Measurements from ENCODE around the gene PRLHR. TPM values are rescaled to one million over a fixed set of nuclear protein-coding genes. Genes with fewer than 3 reads are reported as not detected.

The PRLHR gene
- total RNA-seq, 2 experiments from 2014 or later: not detected

DNA sequence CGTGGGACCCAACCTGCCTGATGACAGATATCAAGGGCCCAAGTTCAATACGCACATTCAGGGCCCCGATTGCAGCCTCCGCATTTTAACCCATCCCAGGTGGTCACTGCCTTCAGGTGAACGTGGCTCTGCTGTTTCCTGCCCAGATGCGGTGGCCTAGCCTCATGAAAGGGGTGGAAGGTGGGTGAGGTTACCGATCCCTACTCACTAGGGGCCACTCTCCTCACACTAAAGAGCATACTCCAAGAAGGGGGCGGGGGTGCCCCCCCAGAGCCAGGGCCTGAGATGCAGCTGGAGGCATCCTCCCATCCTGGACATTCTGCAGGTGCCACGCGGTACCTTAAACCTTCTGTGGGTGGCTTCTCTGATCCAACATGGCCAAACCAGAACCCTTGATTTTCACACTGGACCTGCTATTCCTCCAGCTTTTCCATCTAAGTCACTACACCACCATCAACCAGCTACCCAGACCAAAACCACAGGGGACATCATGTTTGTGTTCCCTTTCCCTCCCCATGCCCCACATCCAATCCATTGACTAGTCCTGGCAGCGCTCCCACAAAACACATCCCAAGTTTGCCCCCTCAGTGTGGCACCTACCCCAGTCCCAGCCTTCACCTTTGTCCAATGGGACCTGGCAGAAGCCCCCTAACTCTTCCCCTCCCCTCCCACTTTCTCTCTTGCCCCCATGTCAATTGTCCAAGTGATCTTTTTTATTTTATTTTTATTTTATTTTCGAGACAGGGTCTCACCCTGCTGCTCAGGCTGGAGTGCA lies 30.0 kb downstream of the PRLHR start:
- no peak for ATAC-seq
- H3K36me3 Mint-ChIP-seq: no peaks in the 10 kb centered on the region
- H3K27me3 Mint-ChIP-seq: peaks cover 17% of the 10 kb centered on the region
- peaks cover 2% of the 10 kb centered on the region for H3K4me1 Mint-ChIP-seq
- CTCF ChIA-PET: interaction anchor here (1.7 kb wide), 1 partner anchor 155 kb away, joined by 7 read pairs; no protein-coding TSS in a partner anchor
- no peak for DNase-seq
- H3K9me3 Mint-ChIP-seq (ENCODE audit: low read depth): no peaks in the 10 kb centered on the region
- no peak overlapping the region for H3K4me3 Mint-ChIP-seq
- no peak overlapping the region for H3K27ac Mint-ChIP-seq

- peaks cover 2% of the 10 kb centered on the region for H3K4me1 Mint-ChIP-seq
- H3K27ac Mint-ChIP-seq: no peak overlapping the region
- H3K4me3 Mint-ChIP-seq: no peak overlapping the region
- no peak for ATAC-seq
- no peaks in the 10 kb centered on the region for H3K36me3 Mint-ChIP-seq
- no peak for DNase-seq
- CTCF ChIA-PET: interaction anchor here (1.7 kb wide), 1 partner anchor 156 kb away, joined by 7 read pairs; no protein-coding TSS in a partner anchor
- H3K9me3 Mint-ChIP-seq (ENCODE audit: low read depth): no peaks in the 10 kb centered on the region
- peaks cover 17% of the 10 kb centered on the region for H3K27me3 Mint-ChIP-seq
Measured at GRCh38 chr10:118564652-118565051, 30.8 kb downstream of the PRLHR start.

DNA sequence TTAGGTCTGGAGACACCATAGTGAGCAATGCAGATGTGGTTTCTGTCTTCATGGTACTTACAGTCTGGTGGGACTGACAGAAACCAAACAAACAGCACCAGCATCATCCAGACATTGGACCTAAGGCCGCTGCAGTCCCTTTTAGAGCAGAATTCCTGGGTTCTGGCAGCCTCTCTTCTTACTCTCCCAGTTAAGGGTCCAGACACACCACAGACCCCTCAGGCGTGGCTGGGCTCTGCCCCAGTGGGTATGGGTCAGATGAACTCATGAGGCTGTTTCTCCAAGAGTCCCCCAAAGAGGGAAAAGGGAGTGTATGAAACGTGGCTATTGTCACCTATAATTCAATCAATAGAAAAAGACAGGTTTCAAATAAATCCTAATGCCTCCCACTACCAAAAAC lies 31.3 kb downstream of the PRLHR start:
- peaks cover 2% of the 10 kb centered on the region for H3K4me1 Mint-ChIP-seq
- DNase-seq: no peak
- H3K27ac Mint-ChIP-seq: no peak overlapping the region
- peaks cover 18% of the 10 kb centered on the region for H3K27me3 Mint-ChIP-seq
- CTCF ChIA-PET: interaction anchor here (1.7 kb wide), 1 partner anchor 156 kb away, joined by 7 read pairs; no protein-coding TSS in a partner anchor
- no peak for ATAC-seq
- H3K4me3 Mint-ChIP-seq: no peak overlapping the region
- no peaks in the 10 kb centered on the region for H3K9me3 Mint-ChIP-seq (ENCODE audit: low read depth)
- no peaks in the 10 kb centered on the region for H3K36me3 Mint-ChIP-seq

DNA sequence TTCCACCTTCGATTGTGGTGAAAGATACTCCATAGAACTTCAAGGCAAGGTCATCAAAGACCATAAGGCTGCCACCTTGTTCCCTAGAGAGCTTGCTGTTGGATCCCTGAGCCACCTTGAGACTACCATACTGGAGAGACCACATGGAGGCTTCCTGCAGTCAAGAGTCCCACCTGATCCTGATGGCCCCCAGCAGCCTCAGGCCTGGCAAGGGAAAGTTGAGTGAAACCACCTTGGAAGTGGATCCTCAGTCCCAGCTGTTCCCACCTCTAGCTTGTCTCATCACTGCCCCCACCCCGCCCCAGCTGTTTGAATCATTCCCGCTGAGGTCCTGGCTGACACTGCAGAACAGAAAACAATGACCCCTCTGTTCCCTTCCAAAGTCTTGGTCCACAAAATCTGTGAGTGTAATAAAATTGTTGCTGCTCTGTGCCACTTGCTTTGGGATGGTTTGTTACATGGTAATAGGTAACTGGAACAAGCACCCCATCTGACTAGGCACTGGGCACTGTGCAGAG lies 32.0 kb downstream of the PRLHR start:
- Mint-ChIP-seq H3K4me3 (no peak overlapping the region), H3K9me3 (ENCODE audit: low read depth) (no peaks in the 10 kb centered on the region), H3K27me3 (peaks cover 22% of the 10 kb centered on the region), H3K36me3 (no peaks in the 10 kb centered on the region), H3K27ac (no peak overlapping the region), H3K4me1 (no peaks in the 10 kb centered on the region)
- CTCF ChIA-PET: no interaction called here
- DNase-seq (no peak), ATAC-seq (no peak)

DNA sequence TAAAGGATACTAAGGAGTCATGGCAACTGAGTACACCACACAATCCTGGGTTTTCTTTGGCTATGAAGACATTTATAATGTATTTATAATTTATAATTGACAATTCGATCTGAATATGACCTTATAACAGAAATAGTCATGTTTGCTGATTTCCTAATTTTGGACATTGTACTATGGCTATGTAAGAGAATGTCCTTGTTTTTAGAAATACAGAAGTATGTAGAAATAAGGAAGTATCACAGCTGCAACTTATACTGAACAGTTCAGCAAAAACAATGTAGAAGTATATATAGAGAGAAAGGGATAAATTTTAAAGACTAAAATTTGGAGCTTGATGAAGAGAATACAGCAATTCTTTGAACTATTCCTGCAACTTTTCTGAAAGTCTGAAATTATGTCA lies 32.6 kb downstream of the PRLHR start:
- Mint-ChIP-seq H3K4me1 (no peaks in the 10 kb centered on the region), H3K27me3 (peaks cover 23% of the 10 kb centered on the region), H3K4me3 (no peak overlapping the region), H3K36me3 (no peaks in the 10 kb centered on the region), H3K9me3 (ENCODE audit: low read depth) (no peaks in the 10 kb centered on the region), H3K27ac (no peak overlapping the region)
- CTCF ChIA-PET: no interaction called here
- ATAC-seq (no peak), DNase-seq (no peak)

GRCh38 chr10:118557946-118558345 lies 37.5 kb downstream of the PRLHR start:
- DNase-seq: no peak
- Mint-ChIP-seq H3K4me3 (no peak overlapping the region), H3K36me3 (no peaks in the 10 kb centered on the region), H3K27me3 (peaks cover 48% of the 10 kb centered on the region), H3K9me3 (ENCODE audit: low read depth) (no peaks in the 10 kb centered on the region), H3K27ac (no peak overlapping the region), H3K4me1 (no peaks in the 10 kb centered on the region)
- no peak for ATAC-seq
- CTCF ChIA-PET: no interaction called here

DNA sequence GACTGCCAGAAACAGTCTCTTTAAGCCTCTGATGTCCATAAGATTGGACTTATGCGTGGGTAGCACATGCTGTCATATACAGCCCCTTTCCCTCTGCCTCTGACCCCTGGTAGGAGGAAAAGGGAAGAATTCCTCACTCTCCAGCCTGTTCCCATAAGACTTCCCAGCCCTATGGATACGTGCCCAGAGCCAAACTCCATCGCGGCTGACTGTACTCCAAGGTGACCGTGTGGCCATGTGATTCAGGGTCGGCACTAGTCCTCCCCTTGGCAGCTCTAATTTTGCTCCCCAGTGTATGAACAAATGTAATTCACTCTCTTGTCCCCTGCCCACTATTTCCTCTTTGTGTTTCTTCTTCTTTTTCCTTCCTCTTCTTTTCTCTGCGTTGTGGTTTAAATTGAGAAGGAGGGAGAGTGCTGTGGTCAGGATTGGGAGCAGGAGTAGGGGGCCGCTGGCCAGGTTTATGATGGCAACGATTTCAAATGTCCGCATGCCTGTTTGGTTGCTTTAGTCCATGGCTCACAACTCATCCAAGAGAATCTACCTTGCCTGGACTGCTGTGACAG lies 43.8 kb downstream of the PRLHR start:
- Mint-ChIP-seq H3K36me3 (no peaks in the 10 kb centered on the region), H3K27ac (no peak overlapping the region), H3K4me3 (no peak overlapping the region), H3K9me3 (ENCODE audit: low read depth) (no peaks in the 10 kb centered on the region), H3K4me1 (no peaks in the 10 kb centered on the region), H3K27me3 (peaks cover 47% of the 10 kb centered on the region)
- no peak for ATAC-seq
- CTCF ChIA-PET: no interaction called here
- no peak for DNase-seq

DNA sequence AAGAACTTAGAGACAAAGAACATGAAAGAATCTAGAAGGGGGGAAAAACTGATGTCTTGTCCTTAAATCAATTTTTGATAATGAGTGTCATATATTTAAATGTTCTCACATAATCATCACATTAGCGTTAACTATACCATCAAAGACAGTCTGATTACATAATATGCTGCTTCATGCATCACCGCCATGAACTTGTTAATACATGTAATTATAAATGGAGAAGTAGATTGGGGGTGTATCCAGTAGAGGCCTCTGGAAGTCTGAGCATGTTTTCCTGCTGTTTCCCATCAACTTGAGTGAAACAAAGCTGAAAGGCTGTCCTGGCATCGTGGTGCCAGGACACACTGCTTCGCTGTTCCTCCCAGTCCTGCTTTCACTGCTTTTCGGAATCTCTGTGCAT lies 48.2 kb downstream of the PRLHR start:
- Mint-ChIP-seq H3K9me3 (ENCODE audit: low read depth) (no peaks in the 10 kb centered on the region), H3K4me3 (no peak overlapping the region), H3K27ac (no peak overlapping the region), H3K27me3 (peaks cover 33% of the 10 kb centered on the region), H3K36me3 (no peaks in the 10 kb centered on the region), H3K4me1 (no peaks in the 10 kb centered on the region)
- DNase-seq (no peak), ATAC-seq (no peak)
- CTCF ChIA-PET: no interaction called here

- no peaks in the 10 kb centered on the region for H3K4me1 Mint-ChIP-seq
- H3K9me3 Mint-ChIP-seq (ENCODE audit: low read depth): no peaks in the 10 kb centered on the region
- H3K36me3 Mint-ChIP-seq: no peaks in the 10 kb centered on the region
- ATAC-seq (no peak), DNase-seq (no peak)
- CTCF ChIA-PET: no interaction called here
- H3K27ac Mint-ChIP-seq: no peak overlapping the region
- H3K27me3 Mint-ChIP-seq: peaks cover 30% of the 10 kb centered on the region
- H3K4me3 Mint-ChIP-seq: no peak overlapping the region
Measured at GRCh38 chr10:118546479-118546878, 49.0 kb downstream of the PRLHR start.

GRCh38 chr10:118545381-118545780 lies 50.1 kb downstream of the PRLHR start:
- Mint-ChIP-seq H3K9me3 (ENCODE audit: low read depth) (no peaks in the 10 kb centered on the region), H3K27ac (no peak overlapping the region), H3K4me3 (no peak overlapping the region), H3K4me1 (no peaks in the 10 kb centered on the region), H3K27me3 (peaks cover 33% of the 10 kb centered on the region), H3K36me3 (no peaks in the 10 kb centered on the region)
- no peak for DNase-seq
- no peak for ATAC-seq
- CTCF ChIA-PET: interaction anchor here (3.4 kb wide), 1 partner anchor 85 kb away, joined by 26 read pairs; no protein-coding TSS in a partner anchor

DNA sequence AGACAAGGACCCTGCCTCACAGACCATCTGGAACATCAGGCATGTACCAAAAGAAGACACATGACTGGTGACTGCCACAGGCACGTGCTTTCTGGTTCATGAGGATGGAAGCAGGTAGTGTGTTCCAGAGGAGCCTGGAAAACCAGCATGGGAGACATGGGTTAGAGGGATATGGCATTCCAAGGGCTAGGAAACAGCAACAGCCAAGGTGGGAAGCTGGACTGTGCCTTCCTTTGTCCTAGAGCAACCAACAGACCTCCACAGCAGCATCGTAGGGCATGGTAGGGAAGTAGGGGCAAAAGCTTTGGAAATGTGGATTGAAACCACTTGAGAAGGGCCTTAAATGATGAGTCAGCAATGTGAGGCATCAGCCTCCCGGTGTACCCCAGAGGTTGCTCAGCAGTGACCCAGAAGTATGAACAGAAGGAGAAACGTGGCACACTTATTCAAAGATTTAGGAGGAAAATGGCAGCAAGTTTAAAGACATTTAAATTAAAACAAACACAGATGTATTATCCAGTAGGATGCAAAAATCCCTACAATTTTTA lies 51.0 kb downstream of the PRLHR start:
- Mint-ChIP-seq H3K4me1 (no peaks in the 10 kb centered on the region), H3K36me3 (no peaks in the 10 kb centered on the region), H3K4me3 (no peak overlapping the region), H3K27ac (no peak overlapping the region), H3K27me3 (peaks cover 35% of the 10 kb centered on the region), H3K9me3 (ENCODE audit: low read depth) (no peaks in the 10 kb centered on the region)
- DNase-seq (no peak), ATAC-seq (no peak)
- CTCF ChIA-PET: interaction anchor here (0.6 to 3.4 kb wide), 9 partner anchors 10 to 120 kb away, joined by 3 to 26 read pairs (median 3); no protein-coding TSS in a partner anchor

GRCh38 chr10:118543714-118544400 lies 51.6 kb downstream of the PRLHR start:
- no peak overlapping the region for H3K4me3 Mint-ChIP-seq
- CTCF ChIA-PET: interaction anchor here (0.5 to 3.4 kb wide), 11 partner anchors 9 to 654 kb away, joined by 3 to 26 read pairs (median 3); no protein-coding TSS in a partner anchor
- ATAC-seq: peak; percentile 86
- H3K9me3 Mint-ChIP-seq (ENCODE audit: low read depth): no peaks in the 10 kb centered on the region
- no peaks in the 10 kb centered on the region for H3K36me3 Mint-ChIP-seq
- no peaks in the 10 kb centered on the region for H3K4me1 Mint-ChIP-seq
- H3K27ac Mint-ChIP-seq: no peak overlapping the region
- peak; percentile 67 for DNase-seq
- peaks cover 39% of the 10 kb centered on the region for H3K27me3 Mint-ChIP-seq

DNA sequence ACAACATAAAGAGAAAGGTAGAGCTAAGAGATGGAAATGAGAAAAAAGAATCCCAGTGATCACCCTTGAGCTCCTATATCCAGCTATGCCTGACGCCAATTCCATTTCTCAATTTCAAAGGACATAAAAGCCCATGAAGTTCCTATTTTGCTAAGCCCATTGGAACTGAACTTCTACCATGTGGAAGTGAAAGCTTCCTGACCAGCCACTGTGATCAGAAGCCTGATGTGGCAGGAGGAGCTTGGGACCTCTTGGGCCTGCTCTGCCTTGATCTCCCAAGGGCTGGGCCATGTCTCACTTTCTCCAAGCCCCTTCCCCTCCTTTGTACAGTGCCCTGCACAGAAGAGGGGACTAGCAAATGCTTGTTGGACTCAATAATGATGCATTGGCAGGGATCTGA lies 52.7 kb downstream of the PRLHR start:
- Mint-ChIP-seq H3K9me3 (ENCODE audit: low read depth) (no peaks in the 10 kb centered on the region), H3K4me3 (no peak overlapping the region), H3K27ac (no peak overlapping the region), H3K36me3 (no peaks in the 10 kb centered on the region), H3K27me3 (peaks cover 43% of the 10 kb centered on the region), H3K4me1 (no peaks in the 10 kb centered on the region)
- CTCF ChIA-PET: interaction anchor here (1.2 to 3.4 kb wide), 5 partner anchors 8 to 307 kb away, joined by 3 to 26 read pairs (median 4); no protein-coding TSS in a partner anchor
- no peak for DNase-seq
- ATAC-seq: no peak

All from activated CD8-positive, alpha-beta memory T cell treated with anti-CD3 and anti-CD28 coated beads, Interleukin-2, amount 10 ng/mL, durations not matched to agents 7 days and 5 days (primary cell).